GM12878 (cell line): ENCODE data around the gene RANGAP1. TPM values are rescaled to one million over a fixed set of nuclear protein-coding genes. Genes with fewer than 3 reads are reported as not detected.

ENCODE experiments used
- ATAC-seq: fragments of 200-7000 bp; cut with Tn5 transposase; 3 replicates; pipeline ENCODE4 v1.9.1; 2020; ENCODE audit warnings: mild to moderate bottlenecking, moderate library complexity
- BruUV-seq: library from RNA; stranded (reverse); fragments of 400-500 nt; replicated peaks from 2 replicates; lab custom pipeline; 2021; lab: Mats Ljungman, UMichigan
- CTCF ChIA-PET: fragments of 300-600 bp; sonication (Branson Sonifier 250); formaldehyde crosslinking; extraction: SDS; loops from one replicate; lab custom pipeline; 2021; ENCODE audit warnings: inconsistent platforms; lab: Yijun Ruan, JAX
- POLR2A ChIA-PET: fragments of 350-600 bp; formaldehyde crosslinking; extraction: SDS; loops from one replicate; lab custom pipeline; 2021; ENCODE audit warnings: inconsistent platforms; lab: Charles Lee
- RAD21 ChIA-PET: fragments of 300-600 bp; sonication (Branson Sonifier 250); formaldehyde crosslinking; loops from one replicate; lab custom pipeline; 2023; ENCODE audit warnings: antibody characterized with exemption; ENCODE audit not compliant: unreplicated experiment; lab: Charles Lee
- SMC1A ChIA-PET: fragments of 300-600 bp; sonication (Branson Sonifier 250); formaldehyde crosslinking; loops from one replicate; lab custom pipeline; 2023; ENCODE audit not compliant: unreplicated experiment, uncharacterized antibody; lab: Charles Lee
- DNase-seq: peaks from one replicate; pipeline ENCODE4 v3.0.0-alpha.2; 2011; ENCODE audit warnings: low read depth, low spot score
- FAIRE-seq: peaks from 3 replicates; lab custom pipeline; 2011; peaks lifted over from hg19 to GRCh38; lab: Jason Lieb, UNC
- H2AFZ ChIP-seq: 2 replicates; pipeline ENCODE4 v1.6.0; 2011; ENCODE audit warnings: low read depth, low read length, control low read depth; ENCODE audit not compliant: control insufficient read depth
- H3K27ac ChIP-seq: 2 replicates; pipeline ENCODE4 v1.5.1; 2011; ENCODE audit warnings: control low read depth; ENCODE audit not compliant: control insufficient read depth, insufficient read depth
- H3K27me3 ChIP-seq, 2 experiments: replicated peaks in 1 of 2; 2 replicates each; pipeline versions ENCODE4 v1.6.0 to v1.6.1; 2011; ENCODE audit warnings: low read length in 1 of 2; ENCODE audit not compliant: control insufficient read depth in 2 of 2, insufficient read depth in 2 of 2
- H3K36me3 ChIP-seq, 2 experiments: 2 replicates each; pipeline ENCODE4 v1.5.1; 2011; ENCODE audit warnings: low read length in 1 of 2; ENCODE audit not compliant: control insufficient read depth in 2 of 2, insufficient read depth in 2 of 2
- H3K4me1 ChIP-seq: 2 replicates; pipeline ENCODE4 v1.6.1; 2011; ENCODE audit warnings: mild to moderate bottlenecking, low read length, moderate library complexity, mixed read lengths; ENCODE audit not compliant: control insufficient read depth, insufficient read depth
- H3K4me2 ChIP-seq: 2 replicates; pipeline ENCODE4 v1.6.0; 2011; ENCODE audit warnings: control low read depth; ENCODE audit not compliant: control insufficient read depth, insufficient read depth
- H3K4me3 ChIP-seq: fragments of 200-600 bp; sonication (generic); 2 replicates; pipeline ENCODE4 v1.5.1; 2016
- H3K79me2 ChIP-seq: 2 replicates; pipeline ENCODE4 v1.6.0; 2011; ENCODE audit warnings: low read length; ENCODE audit not compliant: control insufficient read depth, insufficient read depth
- H3K9ac ChIP-seq: 2 replicates; pipeline ENCODE4 v1.8.0; 2011; ENCODE audit warnings: low read length, control low read depth, mixed read lengths; ENCODE audit not compliant: control insufficient read depth, insufficient read depth
- H3K9me3 ChIP-seq: replicated peaks from 3 replicates; pipeline ENCODE4 v1.5.1; 2011; ENCODE audit warnings: mild to moderate bottlenecking, low read length; ENCODE audit not compliant: control insufficient read depth, insufficient read depth
- H4K20me1 ChIP-seq: 2 replicates; pipeline ENCODE4 v1.6.0; 2011; ENCODE audit not compliant: control insufficient read depth, insufficient read depth
- BCL11A ChIP-seq: IDR thresholded peaks from 2 replicates; pipeline ENCODE4 v1.6.1; 2011; ENCODE audit warnings: low read depth, low read length
- FOXM1 ChIP-seq: IDR thresholded peaks from 2 replicates; pipeline ENCODE4 v1.6.1; 2012; ENCODE audit warnings: low read depth, mild to moderate bottlenecking, inconsistent platforms, low read length, moderate library complexity
- KDM1A ChIP-seq: fragments of 200-600 bp; sonication (generic); IDR thresholded peaks from 2 replicates; pipeline ENCODE4 v1.6.1; 2016; ENCODE audit warnings: borderline replicate concordance
- MEF2B ChIP-seq: fragments of 450-650 bp; IDR thresholded peaks from 2 replicates; pipeline ENCODE4 v1.6.1; 2018; ENCODE audit warnings: mild to moderate bottlenecking, moderate library complexity; ENCODE audit not compliant: partially characterized antibody, poor library complexity, severe bottlenecking
- NBN ChIP-seq: fragments of 450-650 bp; IDR thresholded peaks from 2 replicates; pipeline ENCODE4 v1.6.1; 2016
- NFYB ChIP-seq: IDR thresholded peaks from 2 replicates; pipeline ENCODE4 v1.6.1; 2011; ENCODE audit warnings: low read depth, mild to moderate bottlenecking, low read length, improper control_type of control experiment, moderate library complexity; ENCODE audit not compliant: insufficient read depth
- PML ChIP-seq: IDR thresholded peaks from 2 replicates; pipeline ENCODE4 v1.6.1; 2012; ENCODE audit warnings: low read length, inconsistent platforms
- RBBP5 ChIP-seq: fragments of 200-600 bp; sonication (generic); conservative IDR thresholded peaks from 2 replicates; pipeline ENCODE4 v1.6.1; 2016
- SREBF1 ChIP-seq: IDR thresholded peaks from 2 replicates; pipeline ENCODE4 v1.6.1; 2012; ENCODE audit warnings: mild to moderate bottlenecking, low read length
- ZNF24 ChIP-seq: fragments of 450-650 bp; IDR thresholded peaks from 2 replicates; pipeline ENCODE4 v1.6.1; 2017; ENCODE audit warnings: antibody characterized with exemption, mild to moderate bottlenecking
- WGBS: methylation state at CpG from one replicate; pipeline ENCODE4 v1.1.6; 2016; ENCODE audit warnings: low lambda C conversion rate; ENCODE audit not compliant: insufficient replicate concordance, insufficient coverage; ENCODE audit errors: missing lambda C conversion rate; 5-methylcytosine and 5-hydroxymethylcytosine counted together
- in situ Hi-C: fragments of 300-500 bp; cut with MboI; formaldehyde crosslinking; loops from 9 replicates; pipeline ENCODE4 v1.14.3; 2018; ENCODE audit warnings: mixed read lengths
- intact Hi-C: fragments of 100-400 bp; cut with micrococcal nuclease; formaldehyde crosslinking; loops from one replicate; pipeline ENCODE4 v1.14.2; 2022; ENCODE audit not compliant: unreplicated experiment
- polyA plus RNA-seq, 11 experiments: library from polyadenylated mRNA; depleted of rRNA in 4 of 11; unstranded in 6 of 11; stranded (reverse) in 5 of 11; fragments of >200 nt; fragmentation: Nextera tagmentation in 4 of 11; fragmentation: Illumina TruSeq in 1 of 11; extraction: Ambion mirVana in 4 of 11; extraction: Trizol in 1 of 11; gene quantifications; 1 replicate in 1 of 11; 2 replicates in 10 of 11; pipeline versions ENCODE4 v1.2.1 to v1.2.3, GENCODE V29; 2011 to 2016; ENCODE audit warnings: inconsistent platforms in 2 of 11, missing spikeins in 2 of 11, low read depth in 1 of 11
- total RNA-seq, 4 experiments: library from RNA; depleted of rRNA in 3 of 4; stranded (reverse); fragments of >200 nt in 3 of 4; fragmentation: Illumina TruSeq in 1 of 4; extraction: Trizol in 1 of 4; gene quantifications; 2 replicates each; pipeline versions ENCODE4 v1.2.1 to v1.2.3, GENCODE V29; 2013 to 2021
- TF ChIP-seq, protein P1 (sequence below): fragments of 450-650 bp; IDR thresholded peaks from 2 replicates; pipeline ENCODE4 v1.6.1; 2017; ENCODE audit warnings: mild to moderate bottlenecking, moderate library complexity
- TF ChIP-seq, protein P2 (sequence below): IDR thresholded peaks from 2 replicates; pipeline ENCODE4 v1.6.1; 2012; ENCODE audit warnings: low read length, inconsistent platforms
- TF ChIP-seq, protein P3 (sequence below): fragments of 150-350 bp; IDR thresholded peaks from 2 replicates; pipeline ENCODE4 v1.6.1; 2014; ENCODE audit warnings: mild to moderate bottlenecking, low read depth, low read length

The RANGAP1 gene
- total and polyA plus RNA-seq, 10 of the 15 experiments (the other 5 are each of a cell fraction or from before 2014, with no cell fraction given), result 2.5 to 109 (median 60.2) TPM

DNA sequence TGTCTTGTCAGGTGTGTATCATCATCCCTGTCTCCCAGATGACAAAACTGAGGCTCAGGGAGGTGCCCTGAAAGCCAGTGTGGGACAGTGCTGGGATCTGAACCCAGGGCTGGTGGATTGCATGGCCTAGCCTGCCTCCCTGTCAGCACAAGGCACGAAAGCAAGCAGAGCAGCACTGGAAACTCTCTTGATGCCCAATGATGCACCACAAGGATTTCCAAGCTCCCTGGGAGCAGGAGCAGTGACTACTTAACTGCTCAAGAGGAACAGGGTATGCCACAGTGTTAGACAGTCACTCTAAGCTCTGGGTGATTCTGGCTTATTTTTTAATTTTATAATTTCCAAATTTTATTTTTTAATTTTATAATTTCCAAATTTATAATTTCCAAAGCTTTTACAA, 24.3 kb upstream of the RANGAP1 start:
- no peak overlapping the region for H3K4me3 ChIP-seq
- ChIA-PET SMC1A (no interaction called here), CTCF (interaction anchor here (0.6 kb wide), 2 partner anchors 73 to 93 kb away, joined by 3 read pairs; no protein-coding TSS in a partner anchor), RAD21 (no interaction called here)
- peaks cover 2 to 6% of the 10 kb centered on the region in 2 experiments for H3K36me3 ChIP-seq
- in situ Hi-C loops (no loop called here), intact Hi-C loops (no loop called here)
- no peak for DNase-seq
- H3K79me2 ChIP-seq, result peaks cover 39% of the 10 kb centered on the region
- WGBS, result 90% methylated on average over 1 of the region's 1 CpG
- no peak overlapping the region for H3K4me2 ChIP-seq
- no peak overlapping the region for H2AFZ ChIP-seq
- BruUV-seq, result no TSS peak
- TF ChIP-seq BCL11A, result no peak
- TF ChIP-seq NFYB, result no peak
- TF ChIP-seq ZNF24, result no peak
- TF ChIP-seq, protein P1, sequence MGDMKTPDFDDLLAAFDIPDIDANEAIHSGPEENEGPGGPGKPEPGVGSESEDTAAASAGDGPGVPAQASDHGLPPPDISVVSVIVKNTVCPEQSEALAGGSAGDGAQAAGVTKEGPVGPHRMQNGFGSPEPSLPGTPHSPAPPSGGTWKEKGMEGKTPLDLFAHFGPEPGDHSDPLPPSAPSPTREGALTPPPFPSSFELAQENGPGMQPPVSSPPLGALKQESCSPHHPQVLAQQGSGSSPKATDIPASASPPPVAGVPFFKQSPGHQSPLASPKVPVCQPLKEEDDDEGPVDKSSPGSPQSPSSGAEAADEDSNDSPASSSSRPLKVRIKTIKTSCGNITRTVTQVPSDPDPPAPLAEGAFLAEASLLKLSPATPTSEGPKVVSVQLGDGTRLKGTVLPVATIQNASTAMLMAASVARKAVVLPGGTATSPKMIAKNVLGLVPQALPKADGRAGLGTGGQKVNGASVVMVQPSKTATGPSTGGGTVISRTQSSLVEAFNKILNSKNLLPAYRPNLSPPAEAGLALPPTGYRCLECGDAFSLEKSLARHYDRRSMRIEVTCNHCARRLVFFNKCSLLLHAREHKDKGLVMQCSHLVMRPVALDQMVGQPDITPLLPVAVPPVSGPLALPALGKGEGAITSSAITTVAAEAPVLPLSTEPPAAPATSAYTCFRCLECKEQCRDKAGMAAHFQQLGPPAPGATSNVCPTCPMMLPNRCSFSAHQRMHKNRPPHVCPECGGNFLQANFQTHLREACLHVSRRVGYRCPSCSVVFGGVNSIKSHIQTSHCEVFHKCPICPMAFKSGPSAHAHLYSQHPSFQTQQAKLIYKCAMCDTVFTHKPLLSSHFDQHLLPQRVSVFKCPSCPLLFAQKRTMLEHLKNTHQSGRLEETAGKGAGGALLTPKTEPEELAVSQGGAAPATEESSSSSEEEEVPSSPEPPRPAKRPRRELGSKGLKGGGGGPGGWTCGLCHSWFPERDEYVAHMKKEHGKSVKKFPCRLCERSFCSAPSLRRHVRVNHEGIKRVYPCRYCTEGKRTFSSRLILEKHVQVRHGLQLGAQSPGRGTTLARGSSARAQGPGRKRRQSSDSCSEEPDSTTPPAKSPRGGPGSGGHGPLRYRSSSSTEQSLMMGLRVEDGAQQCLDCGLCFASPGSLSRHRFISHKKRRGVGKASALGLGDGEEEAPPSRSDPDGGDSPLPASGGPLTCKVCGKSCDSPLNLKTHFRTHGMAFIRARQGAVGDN, result no peak
- no peak for TF ChIP-seq PML
- TF ChIP-seq, protein P2, sequence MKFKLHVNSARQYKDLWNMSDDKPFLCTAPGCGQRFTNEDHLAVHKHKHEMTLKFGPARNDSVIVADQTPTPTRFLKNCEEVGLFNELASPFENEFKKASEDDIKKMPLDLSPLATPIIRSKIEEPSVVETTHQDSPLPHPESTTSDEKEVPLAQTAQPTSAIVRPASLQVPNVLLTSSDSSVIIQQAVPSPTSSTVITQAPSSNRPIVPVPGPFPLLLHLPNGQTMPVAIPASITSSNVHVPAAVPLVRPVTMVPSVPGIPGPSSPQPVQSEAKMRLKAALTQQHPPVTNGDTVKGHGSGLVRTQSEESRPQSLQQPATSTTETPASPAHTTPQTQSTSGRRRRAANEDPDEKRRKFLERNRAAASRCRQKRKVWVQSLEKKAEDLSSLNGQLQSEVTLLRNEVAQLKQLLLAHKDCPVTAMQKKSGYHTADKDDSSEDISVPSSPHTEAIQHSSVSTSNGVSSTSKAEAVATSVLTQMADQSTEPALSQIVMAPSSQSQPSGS, result no peak
- no peak for TF ChIP-seq KDM1A
- TF ChIP-seq NBN, result no peak
- no peak for TF ChIP-seq RBBP5
- TF ChIP-seq, protein P3, sequence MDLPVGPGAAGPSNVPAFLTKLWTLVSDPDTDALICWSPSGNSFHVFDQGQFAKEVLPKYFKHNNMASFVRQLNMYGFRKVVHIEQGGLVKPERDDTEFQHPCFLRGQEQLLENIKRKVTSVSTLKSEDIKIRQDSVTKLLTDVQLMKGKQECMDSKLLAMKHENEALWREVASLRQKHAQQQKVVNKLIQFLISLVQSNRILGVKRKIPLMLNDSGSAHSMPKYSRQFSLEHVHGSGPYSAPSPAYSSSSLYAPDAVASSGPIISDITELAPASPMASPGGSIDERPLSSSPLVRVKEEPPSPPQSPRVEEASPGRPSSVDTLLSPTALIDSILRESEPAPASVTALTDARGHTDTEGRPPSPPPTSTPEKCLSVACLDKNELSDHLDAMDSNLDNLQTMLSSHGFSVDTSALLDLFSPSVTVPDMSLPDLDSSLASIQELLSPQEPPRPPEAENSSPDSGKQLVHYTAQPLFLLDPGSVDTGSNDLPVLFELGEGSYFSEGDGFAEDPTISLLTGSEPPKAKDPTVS, result no peak
- no peak for TF ChIP-seq SREBF1
- no peak for TF ChIP-seq MEF2B
- TF ChIP-seq FOXM1, result no peak
- TF ChIP-seq, all 136 proteins: peak for 0
- Histone ChIP-seq H3K27me3 (no peaks in the 10 kb centered on the region), H3K27ac (no peak overlapping the region), H4K20me1 (no peaks in the 10 kb centered on the region), H3K4me1 (no peaks in the 10 kb centered on the region), H3K9me3 (no peaks in the 10 kb centered on the region), H3K9ac (no peak overlapping the region)
- POLR2A ChIA-PET, result interaction anchor here (0.5 to 1.2 kb wide), 2 partner anchors 81 to 369 kb away, joined by 3 to 4 read pairs; no protein-coding TSS in a partner anchor
- ATAC-seq, result no peak
- no peak for FAIRE-seq
